ENCODE results near the gene GDF15. TPM values are rescaled to one million over a fixed set of nuclear protein-coding genes. Genes with fewer than 3 reads are reported as not detected.

Gene GDF15
- total RNA-seq, 1 donor from 2014 or later = 8.9 TPM

DNA sequence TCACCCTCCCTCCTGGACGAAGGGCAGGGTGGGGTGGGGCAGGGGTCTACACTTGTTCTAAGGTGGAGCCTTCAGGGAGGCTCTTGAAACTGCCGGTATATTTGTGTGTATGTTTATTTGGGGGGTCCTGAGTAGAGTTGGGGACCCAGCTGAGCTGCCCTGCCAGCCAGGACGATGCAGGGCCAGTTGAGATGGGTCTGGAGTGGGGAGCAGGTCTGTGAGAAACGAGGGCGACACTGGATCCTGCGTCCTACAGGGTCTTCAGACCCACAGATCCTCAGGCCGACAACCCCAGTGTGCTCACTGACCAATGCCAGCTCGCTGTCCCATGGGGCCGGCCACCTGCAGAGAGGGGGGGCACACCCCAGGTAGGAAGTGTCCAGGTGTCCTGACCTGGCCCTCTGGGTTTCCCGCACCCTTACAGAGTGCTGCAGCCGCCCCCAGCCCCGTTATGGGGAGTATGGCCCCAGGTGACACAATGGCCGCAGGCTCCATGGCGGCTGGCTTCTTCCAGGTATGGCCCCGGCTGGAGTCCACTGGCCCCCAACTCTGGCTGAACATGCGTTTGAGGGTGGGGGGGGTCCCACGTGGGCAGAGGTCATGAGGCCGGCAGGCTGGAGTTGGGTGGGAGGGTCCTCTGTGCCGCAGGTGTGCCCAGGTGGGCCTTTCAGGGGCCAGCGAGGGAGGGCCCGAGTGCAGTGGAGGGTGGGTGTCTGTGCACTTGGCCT is 44.6 kb downstream of the GDF15 start:
- peaks cover 7% of the 10 kb centered on the region for H3K4me1 Mint-ChIP-seq (ENCODE audit: low read depth, unreplicated experiment)
- peak overlapping the region; percentile 80 for H3K27ac Mint-ChIP-seq (ENCODE audit: unreplicated experiment)
- peaks cover 5% of the 10 kb centered on the region for H3K9me3 Mint-ChIP-seq (ENCODE audit: unreplicated experiment)
- peak overlapping the region; percentile 67 for H3K4me3 Mint-ChIP-seq (ENCODE audit: unreplicated experiment)
- no peak for DNase-seq
- no peaks in the 10 kb centered on the region for H3K36me3 Mint-ChIP-seq (ENCODE audit: unreplicated experiment)
- peaks cover 4% of the 10 kb centered on the region for H3K27me3 Mint-ChIP-seq (ENCODE audit: unreplicated experiment)
- TF ChIP-seq, protein P1, sequence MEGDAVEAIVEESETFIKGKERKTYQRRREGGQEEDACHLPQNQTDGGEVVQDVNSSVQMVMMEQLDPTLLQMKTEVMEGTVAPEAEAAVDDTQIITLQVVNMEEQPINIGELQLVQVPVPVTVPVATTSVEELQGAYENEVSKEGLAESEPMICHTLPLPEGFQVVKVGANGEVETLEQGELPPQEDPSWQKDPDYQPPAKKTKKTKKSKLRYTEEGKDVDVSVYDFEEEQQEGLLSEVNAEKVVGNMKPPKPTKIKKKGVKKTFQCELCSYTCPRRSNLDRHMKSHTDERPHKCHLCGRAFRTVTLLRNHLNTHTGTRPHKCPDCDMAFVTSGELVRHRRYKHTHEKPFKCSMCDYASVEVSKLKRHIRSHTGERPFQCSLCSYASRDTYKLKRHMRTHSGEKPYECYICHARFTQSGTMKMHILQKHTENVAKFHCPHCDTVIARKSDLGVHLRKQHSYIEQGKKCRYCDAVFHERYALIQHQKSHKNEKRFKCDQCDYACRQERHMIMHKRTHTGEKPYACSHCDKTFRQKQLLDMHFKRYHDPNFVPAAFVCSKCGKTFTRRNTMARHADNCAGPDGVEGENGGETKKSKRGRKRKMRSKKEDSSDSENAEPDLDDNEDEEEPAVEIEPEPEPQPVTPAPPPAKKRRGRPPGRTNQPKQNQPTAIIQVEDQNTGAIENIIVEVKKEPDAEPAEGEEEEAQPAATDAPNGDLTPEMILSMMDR (IDR thresholded peaks at IDR 0.05; ENCODE audit: partially characterized antibody, unreplicated experiment) = no peak

DNA sequence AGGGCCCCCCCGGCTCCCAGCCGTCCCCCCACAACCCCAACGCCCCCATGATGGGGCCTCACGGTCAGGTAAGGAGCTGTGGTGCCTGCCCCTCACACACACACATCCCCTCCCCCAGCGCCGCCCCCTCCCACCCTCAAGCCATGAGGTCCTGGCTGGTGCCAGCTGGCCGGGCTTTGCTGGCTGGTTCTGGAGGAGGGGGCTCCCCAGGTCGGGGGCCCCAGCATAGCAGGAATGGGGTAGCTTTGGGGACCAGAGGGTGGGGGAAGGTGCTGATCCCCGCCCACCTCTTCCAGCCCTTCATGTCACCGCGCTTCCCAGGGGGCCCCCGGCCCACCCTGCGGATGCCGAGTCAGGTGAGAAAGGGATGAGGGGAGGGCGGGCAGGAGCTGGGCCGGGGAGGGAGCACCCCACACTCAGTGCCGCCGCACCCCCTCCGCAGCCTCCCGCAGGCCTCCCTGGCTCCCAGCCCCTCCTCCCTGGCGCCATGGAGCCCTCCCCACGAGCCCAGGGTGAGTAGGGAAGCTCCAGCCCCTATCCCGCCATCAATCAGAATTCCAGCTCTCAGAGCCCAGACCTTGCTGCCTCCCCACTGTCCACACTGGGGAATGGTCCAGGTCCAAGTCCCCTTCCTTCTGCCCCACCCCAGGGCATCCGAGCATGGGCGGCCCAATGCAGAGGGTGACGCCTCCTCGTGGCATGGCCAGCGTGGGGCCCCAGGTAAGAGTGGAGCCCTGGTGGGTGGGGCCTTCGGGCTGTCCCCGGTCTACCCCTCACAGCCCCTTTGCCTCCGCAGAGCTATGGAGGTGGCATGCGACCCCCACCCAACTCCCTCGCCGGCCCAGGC is 45.6 kb downstream of the GDF15 start:
- TF ChIP-seq, protein P1 (IDR thresholded peaks at IDR 0.05; ENCODE audit: partially characterized antibody, unreplicated experiment) = no peak
- no peaks in the 10 kb centered on the region for H3K36me3 Mint-ChIP-seq (ENCODE audit: unreplicated experiment)
- no peak overlapping the region for H3K4me3 Mint-ChIP-seq (ENCODE audit: unreplicated experiment)
- no peak overlapping the region for H3K27ac Mint-ChIP-seq (ENCODE audit: unreplicated experiment)
- H3K9me3 Mint-ChIP-seq (ENCODE audit: unreplicated experiment) = peaks cover 8% of the 10 kb centered on the region
- H3K4me1 Mint-ChIP-seq (ENCODE audit: low read depth, unreplicated experiment) = peaks cover 7% of the 10 kb centered on the region
- peaks cover 10% of the 10 kb centered on the region for H3K27me3 Mint-ChIP-seq (ENCODE audit: unreplicated experiment)
- peak; percentile 32 for DNase-seq

DNA sequence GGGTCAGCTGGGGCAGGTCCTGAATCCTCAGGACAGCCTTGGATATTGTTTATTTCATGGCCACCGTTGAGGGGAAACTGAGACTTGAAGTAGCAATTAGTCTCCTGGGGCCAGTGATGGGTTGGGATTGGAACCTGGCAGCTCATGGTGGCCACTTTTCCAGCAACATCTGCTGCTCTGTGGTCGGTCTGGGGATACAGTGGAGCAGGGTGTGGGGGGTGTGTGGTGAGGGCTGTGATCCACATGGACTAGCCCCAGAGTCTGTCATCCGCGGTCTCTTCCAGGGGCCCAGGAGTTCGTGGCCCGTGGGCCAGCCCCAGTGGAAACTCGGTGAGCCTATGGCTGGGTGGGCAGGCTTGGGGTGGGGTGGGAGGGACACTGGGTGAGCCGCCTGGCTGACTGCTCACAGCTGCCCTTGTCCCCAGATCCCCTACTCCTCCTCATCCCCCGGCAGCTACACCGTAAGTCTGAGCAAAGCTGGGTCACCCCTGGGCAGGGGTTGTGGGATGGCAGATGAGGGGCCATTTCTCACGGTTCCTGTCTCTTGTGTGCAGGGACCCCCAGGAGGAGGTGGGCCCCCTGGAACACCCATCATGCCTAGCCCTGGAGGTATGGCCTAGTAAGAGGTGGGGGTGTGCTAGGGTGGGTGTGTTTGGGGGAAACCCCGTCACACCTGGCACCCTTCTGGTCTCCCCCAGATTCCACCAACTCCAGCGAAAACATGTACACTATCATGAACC is 46.5 kb downstream of the GDF15 start:
- Mint-ChIP-seq H3K4me3 (ENCODE audit: unreplicated experiment) (no peak overlapping the region), H3K27ac (ENCODE audit: unreplicated experiment) (no peak overlapping the region), H3K9me3 (ENCODE audit: unreplicated experiment) (peaks cover 8% of the 10 kb centered on the region), H3K36me3 (ENCODE audit: unreplicated experiment) (no peaks in the 10 kb centered on the region), H3K4me1 (ENCODE audit: low read depth, unreplicated experiment) (peaks cover 7% of the 10 kb centered on the region), H3K27me3 (ENCODE audit: unreplicated experiment) (peaks cover 10% of the 10 kb centered on the region)
- TF ChIP-seq, protein P1 (IDR thresholded peaks at IDR 0.05; ENCODE audit: partially characterized antibody, unreplicated experiment) = no peak
- no peak for DNase-seq

DNA sequence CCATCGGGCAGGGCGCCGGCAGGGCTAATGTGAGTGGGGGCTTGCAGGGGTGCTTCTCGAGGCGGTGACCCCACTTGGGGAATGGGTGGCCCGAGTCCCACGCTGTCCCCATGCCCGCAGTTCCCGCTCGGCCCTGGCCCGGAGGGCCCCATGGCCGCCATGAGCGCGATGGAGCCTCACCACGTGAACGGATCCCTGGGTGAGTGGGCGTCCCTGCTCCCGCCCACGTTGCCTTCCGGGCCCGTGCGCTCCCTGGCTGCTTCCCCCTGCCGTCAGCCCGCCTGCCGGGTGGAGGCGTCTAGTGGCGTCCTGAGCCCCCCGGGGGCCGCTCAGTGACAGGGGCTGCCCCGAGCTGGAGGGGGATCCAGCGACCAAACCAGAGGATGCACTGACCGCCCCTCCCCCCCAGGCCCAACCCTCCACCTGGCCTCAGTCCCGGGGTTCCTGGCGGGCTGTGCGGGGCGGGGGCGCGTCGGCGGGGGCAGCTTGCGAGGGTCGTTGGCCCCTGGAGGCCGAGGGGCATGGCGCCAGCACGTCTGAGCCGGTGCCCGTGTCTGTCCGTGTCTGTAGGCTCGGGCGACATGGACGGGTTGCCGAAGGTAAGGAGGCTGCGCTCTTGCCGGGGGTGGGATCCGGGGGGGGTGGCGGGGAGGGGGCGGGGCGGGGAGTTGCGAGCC is 47.2 kb downstream of the GDF15 start:
- H3K4me3 Mint-ChIP-seq (ENCODE audit: unreplicated experiment) = no peak overlapping the region
- peak; percentile 65 for DNase-seq
- TF ChIP-seq, protein P1 (IDR thresholded peaks at IDR 0.05; ENCODE audit: partially characterized antibody, unreplicated experiment) = no peak

More for the DNA sequence above, 47.2 kb downstream of the GDF15 start:
- H3K27ac Mint-ChIP-seq (ENCODE audit: unreplicated experiment) = no peak overlapping the region
- peaks cover 10% of the 10 kb centered on the region for H3K27me3 Mint-ChIP-seq (ENCODE audit: unreplicated experiment)
- peaks cover 6% of the 10 kb centered on the region for H3K4me1 Mint-ChIP-seq (ENCODE audit: low read depth, unreplicated experiment)
- no peaks in the 10 kb centered on the region for H3K36me3 Mint-ChIP-seq (ENCODE audit: unreplicated experiment)
- peaks cover 8% of the 10 kb centered on the region for H3K9me3 Mint-ChIP-seq (ENCODE audit: unreplicated experiment)

All from glutamatergic neuron (in vitro differentiated cells).